Measurements from ENCODE around the gene TRABD2A. TPM values are rescaled to one million over a fixed set of nuclear protein-coding genes. Genes with fewer than 3 reads are reported as not detected.
A peak's percentile ranks its signal among the peaks of the same experiment; 100 is the strongest.

Gene TRABD2A
- total and polyA plus RNA-seq, 2 of the 13 experiments (the other 11 are each of a cell fraction or from before 2014, with no cell fraction given) = 0.15 TPM; not detected in 1

GRCh38 chr2:84865181-84865783 lies 15.6 kb downstream of the TRABD2A start (continued):
- no peak for TF ChIP-seq E2F5 (CRISPR knock-in tag; conservative IDR thresholded peaks at IDR 0.05)
- no peak for TF ChIP-seq EED (CRISPR knock-in tag; IDR thresholded peaks at IDR 0.05)
- TF ChIP-seq, protein P1, sequence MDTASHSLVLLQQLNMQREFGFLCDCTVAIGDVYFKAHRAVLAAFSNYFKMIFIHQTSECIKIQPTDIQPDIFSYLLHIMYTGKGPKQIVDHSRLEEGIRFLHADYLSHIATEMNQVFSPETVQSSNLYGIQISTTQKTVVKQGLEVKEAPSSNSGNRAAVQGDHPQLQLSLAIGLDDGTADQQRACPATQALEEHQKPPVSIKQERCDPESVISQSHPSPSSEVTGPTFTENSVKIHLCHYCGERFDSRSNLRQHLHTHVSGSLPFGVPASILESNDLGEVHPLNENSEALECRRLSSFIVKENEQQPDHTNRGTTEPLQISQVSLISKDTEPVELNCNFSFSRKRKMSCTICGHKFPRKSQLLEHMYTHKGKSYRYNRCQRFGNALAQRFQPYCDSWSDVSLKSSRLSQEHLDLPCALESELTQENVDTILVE (CRISPR knock-in tag; IDR thresholded peaks at IDR 0.05) = no peak
- 0 out of 2 replicates have a peak, but pooled peaks have one; percentile 5 for TF ChIP-seq GABPA (IDR thresholded peaks at IDR 0.05; ENCODE audit: low read depth, low read length)
- no peak for TF ChIP-seq GABPA (CRISPR knock-in tag; IDR thresholded peaks at IDR 0.05; ENCODE audit: low read depth)
- TF ChIP-seq DBP (CRISPR knock-in tag; IDR thresholded peaks at IDR 0.05; ENCODE audit: not compliant biosample characterization) = no peak
- no peak for TF ChIP-seq NPAS2 (CRISPR knock-in tag; IDR thresholded peaks at IDR 0.05; ENCODE audit: borderline replicate concordance)
- no peak for TF ChIP-seq IKZF5 (CRISPR knock-in tag; IDR thresholded peaks at IDR 0.05)
- TF ChIP-seq ZNF75D (CRISPR knock-in tag; IDR thresholded peaks at IDR 0.05; ENCODE audit: borderline replicate concordance) = no peak
- TF ChIP-seq RFX5 (IDR thresholded peaks at IDR 0.05; ENCODE audit: low read depth, low read length) = no peak
- no peak for TF ChIP-seq ZNF761 (CRISPR knock-in tag; conservative IDR thresholded peaks at IDR 0.05)
- no peak for TF ChIP-seq ZNF572 (CRISPR knock-in tag; IDR thresholded peaks at IDR 0.05)
